ENCODE measurements around the gene DHX35.
"Not testable (repeated sequence)": the region's sequence is repeated elsewhere in the genome, so short reads cannot be mapped to it uniquely, and the experiment has no call there.

The DHX35 gene

GRCh38 chr20:38979842-38980241, 17.7 kb downstream of the DHX35 start:
- no peak for DNase-seq

- no peak for DNase-seq
Measured at GRCh38 chr20:38982291-38982690, 20.1 kb downstream of the DHX35 start.

GRCh38 chr20:38985060-38985459, 22.9 kb downstream of the DHX35 start:
- no peak for DNase-seq

GRCh38 chr20:38985603-38986170, 23.5 kb downstream of the DHX35 start:
- no peak for DNase-seq

- DNase-seq, result no peak
Measured at GRCh38 chr20:38986663-38987062, 24.5 kb downstream of the DHX35 start.

- DNase-seq, result no peak
Measured at GRCh38 chr20:38987777-38988176, 25.6 kb downstream of the DHX35 start.

- DNase-seq, result no peak
Measured at GRCh38 chr20:38990728-38991127, 28.6 kb downstream of the DHX35 start.

- no peak for DNase-seq
Measured at GRCh38 chr20:38991814-38992704, 29.9 kb downstream of the DHX35 start.

- DNase-seq, result no peak
Measured at GRCh38 chr20:38995536-38996044, 33.4 kb downstream of the DHX35 start.

GRCh38 chr20:38996866-38997265, 34.7 kb downstream of the DHX35 start:
- DNase-seq, result not testable (repeated sequence)

GRCh38 chr20:38997622-38998021, 35.5 kb downstream of the DHX35 start:
- no peak for DNase-seq

GRCh38 chr20:38999217-38999616, 37.1 kb downstream of the DHX35 start:
- DNase-seq, result no peak

GRCh38 chr20:38999965-39000910, 38.1 kb downstream of the DHX35 start:
- DNase-seq, result no peak

- no peak for DNase-seq
Measured at GRCh38 chr20:39004508-39004907, 42.4 kb downstream of the DHX35 start.

GRCh38 chr20:39009348-39009747, 47.2 kb downstream of the DHX35 start:
- no peak for DNase-seq

- DNase-seq, result no peak
Measured at GRCh38 chr20:39010496-39010895, 48.4 kb downstream of the DHX35 start.

GRCh38 chr20:39013662-39014109, 51.5 kb downstream of the DHX35 start:
- DNase-seq, result no peak

- no peak for DNase-seq
Measured at GRCh38 chr20:39016041-39016440, 53.9 kb downstream of the DHX35 start.

- DNase-seq, result no peak
Measured at GRCh38 chr20:39016506-39016905, 54.4 kb downstream of the DHX35 start.

- DNase-seq, result no peak
Measured at GRCh38 chr20:39019027-39019426, 56.9 kb downstream of the DHX35 start.

- DNase-seq, result no peak
Measured at GRCh38 chr20:39019805-39020325, 57.7 kb downstream of the DHX35 start.

GRCh38 chr20:39021748-39022147, 59.6 kb downstream of the DHX35 start:
- DNase-seq, result no peak

- DNase-seq, result no peak
Measured at GRCh38 chr20:39025883-39026282, 63.7 kb downstream of the DHX35 start.
